ENCODE results near the gene TMEM260.
"Not testable (repeated sequence)": the region's sequence is repeated elsewhere in the genome, so short reads cannot be mapped to it uniquely, and the experiment has no call there.

TMEM260 gene

GRCh38 chr14:56659964-56660551, 80.5 kb downstream of the TMEM260 start:
- DNase-seq (ENCODE audit: extremely low spot score): peak; percentile 51
- ChIA-PET CTCF (interaction anchor here (1.1 to 1.4 kb wide), 2 partner anchors 11 to 24 kb away, joined by 3 to 4 read pairs; no protein-coding TSS in a partner anchor), POLR2A (no interaction called here)
- TF ChIP-seq, protein P1, sequence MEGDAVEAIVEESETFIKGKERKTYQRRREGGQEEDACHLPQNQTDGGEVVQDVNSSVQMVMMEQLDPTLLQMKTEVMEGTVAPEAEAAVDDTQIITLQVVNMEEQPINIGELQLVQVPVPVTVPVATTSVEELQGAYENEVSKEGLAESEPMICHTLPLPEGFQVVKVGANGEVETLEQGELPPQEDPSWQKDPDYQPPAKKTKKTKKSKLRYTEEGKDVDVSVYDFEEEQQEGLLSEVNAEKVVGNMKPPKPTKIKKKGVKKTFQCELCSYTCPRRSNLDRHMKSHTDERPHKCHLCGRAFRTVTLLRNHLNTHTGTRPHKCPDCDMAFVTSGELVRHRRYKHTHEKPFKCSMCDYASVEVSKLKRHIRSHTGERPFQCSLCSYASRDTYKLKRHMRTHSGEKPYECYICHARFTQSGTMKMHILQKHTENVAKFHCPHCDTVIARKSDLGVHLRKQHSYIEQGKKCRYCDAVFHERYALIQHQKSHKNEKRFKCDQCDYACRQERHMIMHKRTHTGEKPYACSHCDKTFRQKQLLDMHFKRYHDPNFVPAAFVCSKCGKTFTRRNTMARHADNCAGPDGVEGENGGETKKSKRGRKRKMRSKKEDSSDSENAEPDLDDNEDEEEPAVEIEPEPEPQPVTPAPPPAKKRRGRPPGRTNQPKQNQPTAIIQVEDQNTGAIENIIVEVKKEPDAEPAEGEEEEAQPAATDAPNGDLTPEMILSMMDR (IDR thresholded peaks at IDR 0.05; ENCODE audit: control extremely low read depth, extremely low read depth, low read depth, missing control alignments): peak; percentile 72

GRCh38 chr14:56660677-56661389, 81.2 kb downstream of the TMEM260 start:
- TF ChIP-seq, protein P1 (IDR thresholded peaks at IDR 0.05; ENCODE audit: control extremely low read depth, extremely low read depth, low read depth, missing control alignments): no peak
- no peak for DNase-seq (ENCODE audit: extremely low spot score)
- CTCF ChIA-PET: interaction anchor here (1.1 kb wide), 1 partner anchor 23 kb away, joined by 3 read pairs; no protein-coding TSS in a partner anchor
- POLR2A ChIA-PET: no interaction called here

GRCh38 chr14:56661478-56661877, 81.9 kb downstream of the TMEM260 start:
- ChIA-PET POLR2A (no interaction called here), CTCF (interaction anchor here (1.1 to 1.7 kb wide), 2 partner anchors 18 to 23 kb away, joined by 3 to 5 read pairs; no protein-coding TSS in a partner anchor)
- TF ChIP-seq, protein P1 (IDR thresholded peaks at IDR 0.05; ENCODE audit: control extremely low read depth, extremely low read depth, low read depth, missing control alignments): no peak
- no peak for DNase-seq (ENCODE audit: extremely low spot score)

DNA sequence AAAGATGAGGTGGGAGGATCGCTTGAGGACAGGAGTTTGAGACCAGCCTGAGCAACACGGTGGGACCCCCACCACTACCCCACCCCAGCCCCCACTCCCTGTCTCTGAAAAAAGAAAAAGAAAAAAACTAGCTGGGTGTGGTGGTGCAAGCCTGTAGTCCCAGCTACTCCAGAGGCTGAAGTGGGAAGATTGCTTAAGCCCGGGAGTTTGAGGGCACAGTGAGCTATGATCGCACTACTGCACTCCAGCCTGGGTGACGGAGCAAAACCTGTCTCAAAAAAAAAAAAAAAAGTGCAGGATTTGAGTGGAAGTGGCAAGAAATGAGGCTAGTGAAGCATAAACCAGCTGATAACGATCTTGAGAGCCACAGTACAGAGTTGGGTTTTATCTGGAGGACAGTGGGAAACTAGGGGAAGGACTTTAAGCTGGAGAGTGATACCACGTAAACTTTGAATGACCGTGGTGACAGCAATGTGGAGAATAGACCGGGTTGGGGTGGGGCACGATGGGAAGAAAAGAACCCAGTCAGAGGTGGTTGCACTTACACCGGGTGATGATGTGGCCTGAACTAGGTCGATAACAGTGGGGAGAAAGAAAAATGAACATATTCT, 85.3 kb downstream of the TMEM260 start:
- no peak for DNase-seq (ENCODE audit: extremely low spot score)
- POLR2A ChIA-PET: no interaction called here
- TF ChIP-seq, protein P1 (IDR thresholded peaks at IDR 0.05; ENCODE audit: control extremely low read depth, extremely low read depth, low read depth, missing control alignments): no peak
- CTCF ChIA-PET: interaction anchor here (0.7 to 2.2 kb wide), 3 partner anchors 13 to 29 kb away, joined by 3 to 4 read pairs (median 3); no protein-coding TSS in a partner anchor

- DNase-seq (ENCODE audit: extremely low spot score): no peak
- TF ChIP-seq, protein P1 (IDR thresholded peaks at IDR 0.05; ENCODE audit: control extremely low read depth, extremely low read depth, low read depth, missing control alignments): no peak
- POLR2A ChIA-PET: no interaction called here
- CTCF ChIA-PET: interaction anchor here (1.0 kb wide), 1 partner anchor 11 kb away, joined by 3 read pairs; no protein-coding TSS in a partner anchor
Measured at GRCh38 chr14:56666294-56666693, 86.7 kb downstream of the TMEM260 start.

DNA sequence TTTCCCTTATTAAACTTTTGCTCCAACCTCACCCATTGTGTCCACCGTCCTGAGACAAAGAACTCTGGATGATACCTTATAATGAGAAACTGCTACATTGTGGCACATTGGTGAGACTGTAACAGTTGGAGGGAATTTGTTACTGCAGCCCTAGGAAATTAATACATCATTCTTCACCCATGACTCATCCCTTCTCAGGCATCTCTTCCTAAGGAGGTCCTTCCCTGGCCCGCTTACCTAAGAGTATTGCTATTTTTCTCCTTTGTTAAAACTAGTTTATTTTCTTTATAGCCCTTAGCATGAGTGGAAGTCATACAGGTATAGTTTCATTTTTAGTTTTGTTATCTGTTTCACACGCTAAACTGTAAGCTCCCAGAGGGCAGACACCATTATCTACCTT, 87.1 kb downstream of the TMEM260 start:
- TF ChIP-seq, protein P1 (IDR thresholded peaks at IDR 0.05; ENCODE audit: control extremely low read depth, extremely low read depth, low read depth, missing control alignments): no peak
- no peak for DNase-seq (ENCODE audit: extremely low spot score)
- POLR2A ChIA-PET: no interaction called here
- CTCF ChIA-PET: interaction anchor here (1.0 kb wide), 1 partner anchor 11 kb away, joined by 3 read pairs; no protein-coding TSS in a partner anchor

GRCh38 chr14:56667290-56667689, 87.7 kb downstream of the TMEM260 start:
- POLR2A ChIA-PET, CTCF ChIA-PET: not testable (repeated sequence)

More at GRCh38 chr14:56667290-56667689, 87.7 kb downstream of the TMEM260 start:
- not testable (repeated sequence) for DNase-seq (ENCODE audit: extremely low spot score)
